Lower leg skin (tissue), 3 donors: ENCODE data around the gene SCD5.

Experiments
- CTCF ChIP-seq, 3 donors: fragments of 450-650 bp; IDR thresholded peaks; one replicate each; pipeline ENCODE4 v1.5.1; 2016; ENCODE audit warnings: antibody characterized with exemption in 3 of 3, mild to moderate bottlenecking in 3 of 3, moderate library complexity in 2 of 3
- POLR2A ChIP-seq, 2 donors: fragments of 450-650 bp; IDR thresholded peaks; one replicate each; pipeline ENCODE4 v1.6.1; 2016 to 2017; ENCODE audit warnings: antibody characterized with exemption in 2 of 2, mild to moderate bottlenecking in 1 of 2, moderate library complexity in 1 of 2

GRCh38 chr4:82587826-82588540 lies 210.6 kb downstream of the SCD5 start:
- TF ChIP-seq CTCF (IDR thresholded peaks at IDR 0.05), result no peak
- TF ChIP-seq POLR2A (IDR thresholded peaks at IDR 0.05), result no peak
